GM12891 (cell line): ENCODE data around the gene OR6C75.

Source experiments
- POLR2A ChIP-seq: IDR thresholded peaks from 2 replicates; pipeline ENCODE4 v1.6.1; 2011; ENCODE audit warnings: low read depth, low read length, control low read depth
- POLR2AphosphoS5 ChIP-seq: IDR thresholded peaks from 2 replicates; pipeline ENCODE4 v1.6.1; 2011; ENCODE audit warnings: low read depth, low read length, control low read depth
- POU2F2 ChIP-seq: IDR thresholded peaks from 2 replicates; pipeline ENCODE4 v1.6.1; 2011; ENCODE audit warnings: low read depth, mild to moderate bottlenecking, control low read depth, low read length, moderate library complexity
- SPI1 ChIP-seq: IDR thresholded peaks from 2 replicates; pipeline ENCODE4 v1.6.1; 2011; ENCODE audit warnings: low read depth, low read length, control low read depth
- TAF1 ChIP-seq: IDR thresholded peaks from 2 replicates; pipeline ENCODE4 v1.6.1; 2011; ENCODE audit warnings: low read depth, low read length, control low read depth

DNA sequence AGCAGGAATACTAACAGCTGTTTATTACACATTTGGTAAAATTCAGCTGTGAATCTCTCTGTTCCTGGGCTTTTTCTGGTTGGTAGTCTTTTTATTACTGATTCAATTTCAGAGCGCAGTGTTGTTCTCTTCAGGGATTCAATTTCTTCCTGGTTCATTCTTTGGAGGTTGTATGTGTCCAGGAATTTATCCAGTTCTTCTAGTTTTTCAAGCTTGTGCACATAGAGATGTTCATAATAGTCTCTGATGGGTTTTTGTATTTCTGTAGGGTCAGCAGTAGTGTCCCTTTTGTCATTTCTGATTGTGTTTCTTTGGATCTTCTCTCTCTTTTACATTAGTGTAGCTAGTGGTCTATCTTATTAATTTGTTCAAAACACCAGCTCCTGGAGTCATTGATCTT lies 54.2 kb downstream of the OR6C75 start:
- TF ChIP-seq TAF1 (no peak), POLR2A (no peak), POLR2AphosphoS5 (no peak), SPI1 (no peak), POU2F2 (no peak)
